Measurements from ENCODE around the gene PARL. TPM values are rescaled to one million over a fixed set of nuclear protein-coding genes. Genes with fewer than 3 reads are reported as not detected.

PARL gene
- total and polyA plus RNA-seq, 2 of the 13 experiments (the other 11 are each of a cell fraction or from before 2014, with no cell fraction given) = 46.3 to 58.6 TPM

DNA sequence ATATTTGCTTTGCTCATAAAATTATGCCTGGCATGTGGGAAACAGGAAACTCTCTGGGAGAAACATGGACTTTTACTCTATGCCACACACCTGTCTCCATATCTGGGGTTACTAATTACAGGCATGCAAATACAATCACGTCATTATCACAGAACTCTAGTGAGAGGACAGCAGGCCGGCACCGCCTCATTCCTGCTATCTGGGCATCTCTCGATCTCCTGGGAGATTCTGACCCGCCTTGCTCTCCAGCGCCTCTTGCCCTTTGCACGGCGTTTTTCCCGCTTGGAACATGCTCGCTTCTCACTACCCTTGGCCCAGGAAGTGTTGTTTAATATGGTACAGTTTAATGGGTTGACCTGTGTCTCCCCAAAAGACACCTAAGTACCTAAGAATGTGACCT is 45.4 kb upstream of the PARL start (continued):
- TF ChIP-seq, protein P1, sequence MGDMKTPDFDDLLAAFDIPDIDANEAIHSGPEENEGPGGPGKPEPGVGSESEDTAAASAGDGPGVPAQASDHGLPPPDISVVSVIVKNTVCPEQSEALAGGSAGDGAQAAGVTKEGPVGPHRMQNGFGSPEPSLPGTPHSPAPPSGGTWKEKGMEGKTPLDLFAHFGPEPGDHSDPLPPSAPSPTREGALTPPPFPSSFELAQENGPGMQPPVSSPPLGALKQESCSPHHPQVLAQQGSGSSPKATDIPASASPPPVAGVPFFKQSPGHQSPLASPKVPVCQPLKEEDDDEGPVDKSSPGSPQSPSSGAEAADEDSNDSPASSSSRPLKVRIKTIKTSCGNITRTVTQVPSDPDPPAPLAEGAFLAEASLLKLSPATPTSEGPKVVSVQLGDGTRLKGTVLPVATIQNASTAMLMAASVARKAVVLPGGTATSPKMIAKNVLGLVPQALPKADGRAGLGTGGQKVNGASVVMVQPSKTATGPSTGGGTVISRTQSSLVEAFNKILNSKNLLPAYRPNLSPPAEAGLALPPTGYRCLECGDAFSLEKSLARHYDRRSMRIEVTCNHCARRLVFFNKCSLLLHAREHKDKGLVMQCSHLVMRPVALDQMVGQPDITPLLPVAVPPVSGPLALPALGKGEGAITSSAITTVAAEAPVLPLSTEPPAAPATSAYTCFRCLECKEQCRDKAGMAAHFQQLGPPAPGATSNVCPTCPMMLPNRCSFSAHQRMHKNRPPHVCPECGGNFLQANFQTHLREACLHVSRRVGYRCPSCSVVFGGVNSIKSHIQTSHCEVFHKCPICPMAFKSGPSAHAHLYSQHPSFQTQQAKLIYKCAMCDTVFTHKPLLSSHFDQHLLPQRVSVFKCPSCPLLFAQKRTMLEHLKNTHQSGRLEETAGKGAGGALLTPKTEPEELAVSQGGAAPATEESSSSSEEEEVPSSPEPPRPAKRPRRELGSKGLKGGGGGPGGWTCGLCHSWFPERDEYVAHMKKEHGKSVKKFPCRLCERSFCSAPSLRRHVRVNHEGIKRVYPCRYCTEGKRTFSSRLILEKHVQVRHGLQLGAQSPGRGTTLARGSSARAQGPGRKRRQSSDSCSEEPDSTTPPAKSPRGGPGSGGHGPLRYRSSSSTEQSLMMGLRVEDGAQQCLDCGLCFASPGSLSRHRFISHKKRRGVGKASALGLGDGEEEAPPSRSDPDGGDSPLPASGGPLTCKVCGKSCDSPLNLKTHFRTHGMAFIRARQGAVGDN (CRISPR knock-in tag; IDR thresholded peaks at IDR 0.05) = 0 out of 2 replicates have a peak, but pooled peaks have one; percentile 15
- no peak for TF ChIP-seq JUND (CRISPR knock-in tag; IDR thresholded peaks at IDR 0.05)

- in situ Hi-C loops (cut with HindIII; ENCODE audit: extremely low pct_ligation_motif_present, low pct_unique_long_range_greater_than_20kb) = no loop called here
- intact Hi-C loops (cut with micrococcal nuclease; ENCODE audit: unreplicated experiment) = no loop called here
- H3K79me2 ChIP-seq (ENCODE audit: insufficient read depth, low read length) = no peaks in the 10 kb centered on the region
- CTCF ChIA-PET (ENCODE audit: low intra/inter-chr PET ratio, low total read pairs) = no interaction called here
- ATAC-seq (no peak), FAIRE-seq (no peak), DNase-seq (ENCODE audit: low spot score) (no peak)
- H3K36me3 ChIP-seq (replicated peaks in 1 of 2; ENCODE audit: control insufficient read depth in 1 of 2, insufficient read depth in 2 of 2, low read length in 2 of 2) = peaks cover 1 to 9% of the 10 kb centered on the region in 2 experiments; a peak in 3 of 5 replicates
- no TSS peak for BruUV-seq (replicated peaks)
- POLR2A ChIA-PET = no interaction called here
- H3K4me3 ChIP-seq (replicated peaks in 1 of 3; ENCODE audit: insufficient read depth in 1 of 3, low read depth in 2 of 3, low read length in 3 of 3) = no peak overlapping the region
- no peak overlapping the region for H2AFZ ChIP-seq (ENCODE audit: low read length)
- no peaks in the 10 kb centered on the region for H3K27me3 ChIP-seq (ENCODE audit: control insufficient read depth in 1 of 2, insufficient read depth in 2 of 2, low read length in 2 of 2)
- H3K9ac ChIP-seq (ENCODE audit: insufficient read depth, low read depth, low read length) = no peak overlapping the region
- WGBS (ENCODE audit: low lambda C conversion rate) = 95% methylated on average over 3 of the region's 3 CpGs
- H3K4me1 ChIP-seq (ENCODE audit: insufficient read depth, low read length) = peaks cover 14% of the 10 kb centered on the region
- H3K27ac ChIP-seq (ENCODE audit: extremely low read length, insufficient read depth, low read length) = no peak overlapping the region
- no peaks in the 10 kb centered on the region for H3K9me3 ChIP-seq (ENCODE audit: low read length)
- no peaks in the 10 kb centered on the region for H4K20me1 ChIP-seq (ENCODE audit: insufficient read depth, low read length)
- H3K4me2 ChIP-seq (ENCODE audit: low read depth, low read length) = no peak overlapping the region
- TF ChIP-seq, protein P2, sequence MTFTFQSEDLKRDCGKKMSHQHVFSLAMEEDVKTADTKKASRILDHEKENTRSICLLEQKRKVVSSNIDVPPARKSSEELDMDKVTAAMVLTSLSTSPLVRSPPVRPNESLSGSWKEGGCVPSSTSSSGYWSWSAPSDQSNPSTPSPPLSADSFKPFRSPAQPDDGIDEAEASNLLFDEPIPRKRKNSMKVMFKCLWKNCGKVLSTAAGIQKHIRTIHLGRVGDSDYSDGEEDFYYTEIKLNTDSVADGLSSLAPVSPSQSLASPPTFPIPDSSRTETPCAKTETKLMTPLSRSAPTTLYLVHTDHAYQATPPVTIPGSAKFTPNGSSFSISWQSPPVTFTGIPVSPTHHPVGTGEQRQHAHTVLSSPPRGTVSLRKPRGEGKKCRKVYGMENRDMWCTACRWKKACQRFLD (CRISPR knock-in tag; IDR thresholded peaks at IDR 0.05; ENCODE audit: borderline replicate concordance) = no peak
- TF ChIP-seq ZNF260 (CRISPR knock-in tag; IDR thresholded peaks at IDR 0.05; ENCODE audit: borderline replicate concordance, low read depth) (no peak), FLYWCH1 (CRISPR knock-in tag; IDR thresholded peaks at IDR 0.05) (no peak), ZNF781 (CRISPR knock-in tag; IDR thresholded peaks at IDR 0.05; ENCODE audit: borderline replicate concordance, not compliant biosample characterization) (no peak), HDAC6 (IDR thresholded peaks at IDR 0.05; ENCODE audit: low read depth, low read length) (no peak), ZNF484 (CRISPR knock-in tag; IDR thresholded peaks at IDR 0.05; ENCODE audit: borderline replicate concordance, low read depth) (no peak), ZNF879 (CRISPR knock-in tag; IDR thresholded peaks at IDR 0.05) (no peak), ZFAT (CRISPR knock-in tag; conservative IDR thresholded peaks at IDR 0.05) (no peak)
- TF ChIP-seq, protein P3, sequence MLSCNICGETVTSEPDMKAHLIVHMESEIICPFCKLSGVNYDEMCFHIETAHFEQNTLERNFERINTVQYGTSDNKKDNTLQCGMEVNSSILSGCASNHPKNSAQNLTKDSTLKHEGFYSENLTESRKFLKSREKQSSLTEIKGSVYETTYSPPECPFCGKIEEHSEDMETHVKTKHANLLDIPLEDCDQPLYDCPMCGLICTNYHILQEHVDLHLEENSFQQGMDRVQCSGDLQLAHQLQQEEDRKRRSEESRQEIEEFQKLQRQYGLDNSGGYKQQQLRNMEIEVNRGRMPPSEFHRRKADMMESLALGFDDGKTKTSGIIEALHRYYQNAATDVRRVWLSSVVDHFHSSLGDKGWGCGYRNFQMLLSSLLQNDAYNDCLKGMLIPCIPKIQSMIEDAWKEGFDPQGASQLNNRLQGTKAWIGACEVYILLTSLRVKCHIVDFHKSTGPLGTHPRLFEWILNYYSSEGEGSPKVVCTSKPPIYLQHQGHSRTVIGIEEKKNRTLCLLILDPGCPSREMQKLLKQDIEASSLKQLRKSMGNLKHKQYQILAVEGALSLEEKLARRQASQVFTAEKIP (CRISPR knock-in tag; IDR thresholded peaks at IDR 0.05; ENCODE audit: borderline replicate concordance) = no peak
Observed at GRCh38 chr3:183927059-183927458, 42.4 kb upstream of the PARL start.

Measured in HepG2 (cell line).